CD4-positive, alpha-beta T cell treated with Interleukin-10 for 1 hour (primary cell): Measurements from ENCODE around the gene VAV2.
"Not testable (repeated sequence)": the region's sequence is repeated elsewhere in the genome, so short reads cannot be mapped to it uniquely, and the experiment has no call there.

Experiments used
- DNase-seq: peaks from one replicate; pipeline ENCODE4 v3.0.0-alpha.2; 2020

VAV2 gene

GRCh38 chr9:133778336-133779013 is 213.6 kb downstream of the VAV2 start:
- DNase-seq, result no peak

DNA sequence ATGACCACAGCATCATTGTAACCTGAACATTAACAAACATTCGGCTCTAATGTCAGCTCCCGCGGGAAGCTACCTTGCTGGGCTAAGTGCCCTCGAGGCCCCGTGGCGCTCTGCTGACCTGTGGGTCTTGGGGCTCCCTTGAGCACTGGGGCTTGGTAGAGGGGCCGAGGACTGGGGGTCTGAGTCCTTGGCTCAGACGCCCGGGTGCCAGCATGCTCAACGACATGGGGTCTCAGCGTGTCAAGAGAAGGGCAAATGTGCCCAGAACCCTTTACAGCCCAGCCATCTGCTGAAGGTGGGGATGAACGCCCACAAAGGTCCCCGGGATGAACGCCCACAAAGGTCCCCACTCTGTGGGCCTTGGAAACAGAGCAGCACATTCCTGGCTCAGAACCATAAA is 214.3 kb downstream of the VAV2 start:
- no peak for DNase-seq

DNA sequence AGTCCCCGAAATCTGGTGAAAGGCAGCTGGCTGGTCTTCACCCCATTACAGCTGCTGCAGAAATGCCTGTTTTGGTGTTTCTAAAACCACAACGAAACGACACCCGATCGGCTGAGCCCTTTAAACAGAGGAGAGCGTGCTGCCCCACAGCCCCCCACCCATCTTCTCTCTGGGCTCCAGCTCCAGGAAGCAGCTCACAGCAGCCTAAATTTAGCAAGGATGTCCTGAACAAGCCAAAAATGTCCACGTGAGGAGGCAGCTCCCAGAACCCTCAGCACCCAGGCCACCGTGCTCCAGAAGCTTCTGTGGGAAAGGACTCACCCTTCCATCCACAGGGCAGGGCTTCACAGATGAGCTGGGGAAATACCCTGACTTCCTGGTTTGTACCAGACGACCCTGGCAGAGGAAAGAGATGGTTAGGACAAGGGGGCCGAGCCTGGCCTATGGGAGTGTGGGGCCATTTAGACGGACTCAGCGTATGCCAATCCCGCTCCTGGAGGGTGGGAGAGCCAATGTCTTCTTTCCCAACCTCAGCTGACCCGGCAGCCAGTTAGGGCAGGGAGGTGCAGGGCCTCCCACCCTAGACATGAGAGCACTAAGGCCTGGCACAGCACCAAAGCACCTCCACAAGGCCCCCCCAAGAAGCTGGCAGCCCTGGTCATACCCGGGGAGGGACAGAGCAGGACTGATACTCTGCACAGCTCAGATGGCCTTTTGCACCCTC is 214.9 kb downstream of the VAV2 start:
- no peak for DNase-seq

DNA sequence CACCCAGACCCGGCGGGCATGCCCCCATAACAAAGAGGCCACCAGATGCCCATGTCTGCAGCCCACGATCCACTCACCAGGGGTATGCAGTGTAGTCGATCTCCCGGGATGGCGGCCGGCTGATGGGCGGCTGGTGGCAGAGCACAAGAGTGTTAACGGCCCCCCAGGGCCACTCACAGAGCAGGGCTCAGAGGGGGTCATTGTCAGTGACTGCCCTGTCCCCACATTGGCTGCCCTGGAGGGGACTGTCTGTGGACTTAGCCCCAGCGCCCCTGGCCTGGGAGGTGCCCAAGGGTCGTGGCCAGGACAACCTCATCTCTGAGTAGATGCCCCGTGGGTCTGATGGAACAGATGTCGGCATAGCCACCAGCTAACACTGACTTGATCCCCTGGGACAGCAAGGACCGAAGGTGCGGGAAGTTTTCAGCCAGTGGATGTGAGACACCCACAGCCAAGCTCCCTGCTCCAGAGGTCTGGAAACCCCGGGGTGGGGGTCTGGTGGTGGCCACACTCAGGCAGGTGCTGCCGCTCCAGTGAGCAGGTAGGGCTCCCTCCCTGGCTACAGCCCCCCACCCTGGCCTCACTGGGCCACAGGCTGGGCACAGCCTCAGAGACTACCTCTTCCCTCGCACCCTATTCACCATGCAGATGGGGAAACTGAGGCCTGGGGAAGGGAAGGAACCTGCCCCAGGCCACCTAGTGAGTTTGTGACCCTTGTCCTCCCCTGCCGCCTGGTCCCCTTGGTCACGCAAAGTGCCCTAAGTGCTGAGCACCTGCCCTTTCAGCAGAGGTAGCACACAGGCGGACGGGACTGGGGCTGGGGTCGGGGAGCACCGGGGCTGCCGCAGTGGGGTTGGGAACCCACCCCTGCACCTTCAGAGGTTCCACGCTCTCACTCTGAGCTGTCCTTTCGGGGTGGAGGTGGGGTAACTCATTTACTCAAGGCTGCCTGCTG is 215.9 kb downstream of the VAV2 start:
- DNase-seq, result no peak

DNA sequence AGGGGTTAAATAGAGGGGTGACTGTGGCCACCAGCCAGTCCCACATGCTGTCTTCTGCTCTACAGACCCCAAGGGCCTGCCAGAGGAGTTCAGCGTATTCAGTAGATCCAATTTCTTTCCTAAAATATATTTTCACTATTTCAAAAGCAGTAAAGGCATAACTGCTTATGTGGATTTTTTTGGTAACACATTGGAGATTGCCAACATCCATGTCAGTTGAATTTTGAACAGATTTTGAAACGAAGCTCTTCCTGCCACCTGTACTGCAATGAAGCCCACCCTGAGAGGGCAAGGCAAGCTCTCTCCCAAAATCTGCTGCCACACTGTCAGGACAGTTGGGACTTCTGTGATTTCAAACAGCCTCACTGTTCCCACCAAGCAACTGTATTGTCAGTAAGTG is 216.8 kb downstream of the VAV2 start:
- no peak for DNase-seq

DNA sequence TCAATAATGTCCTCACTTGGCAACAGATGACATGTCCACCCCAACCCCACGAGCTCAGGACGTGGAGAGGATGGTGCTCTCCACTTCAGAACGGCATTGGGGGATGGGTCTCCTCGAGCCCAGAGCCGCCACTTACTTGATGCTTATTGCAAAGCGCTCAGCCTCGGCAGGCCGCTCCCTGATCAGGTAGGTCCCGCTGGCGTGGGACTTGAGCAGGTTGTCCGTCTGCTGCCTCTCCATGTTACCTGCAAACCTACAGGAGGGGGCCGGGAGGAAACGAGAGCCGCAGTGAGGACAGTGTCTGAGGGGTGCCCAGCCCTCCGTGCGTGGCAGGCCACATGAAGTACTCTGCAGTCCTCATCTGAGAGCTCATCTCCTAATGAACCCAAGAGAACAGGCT is 217.3 kb downstream of the VAV2 start:
- no peak for DNase-seq

- no peak for DNase-seq
Measured at GRCh38 chr9:133773889-133774655, 218.1 kb downstream of the VAV2 start.

GRCh38 chr9:133772581-133772980 is 219.5 kb downstream of the VAV2 start:
- no peak for DNase-seq

DNA sequence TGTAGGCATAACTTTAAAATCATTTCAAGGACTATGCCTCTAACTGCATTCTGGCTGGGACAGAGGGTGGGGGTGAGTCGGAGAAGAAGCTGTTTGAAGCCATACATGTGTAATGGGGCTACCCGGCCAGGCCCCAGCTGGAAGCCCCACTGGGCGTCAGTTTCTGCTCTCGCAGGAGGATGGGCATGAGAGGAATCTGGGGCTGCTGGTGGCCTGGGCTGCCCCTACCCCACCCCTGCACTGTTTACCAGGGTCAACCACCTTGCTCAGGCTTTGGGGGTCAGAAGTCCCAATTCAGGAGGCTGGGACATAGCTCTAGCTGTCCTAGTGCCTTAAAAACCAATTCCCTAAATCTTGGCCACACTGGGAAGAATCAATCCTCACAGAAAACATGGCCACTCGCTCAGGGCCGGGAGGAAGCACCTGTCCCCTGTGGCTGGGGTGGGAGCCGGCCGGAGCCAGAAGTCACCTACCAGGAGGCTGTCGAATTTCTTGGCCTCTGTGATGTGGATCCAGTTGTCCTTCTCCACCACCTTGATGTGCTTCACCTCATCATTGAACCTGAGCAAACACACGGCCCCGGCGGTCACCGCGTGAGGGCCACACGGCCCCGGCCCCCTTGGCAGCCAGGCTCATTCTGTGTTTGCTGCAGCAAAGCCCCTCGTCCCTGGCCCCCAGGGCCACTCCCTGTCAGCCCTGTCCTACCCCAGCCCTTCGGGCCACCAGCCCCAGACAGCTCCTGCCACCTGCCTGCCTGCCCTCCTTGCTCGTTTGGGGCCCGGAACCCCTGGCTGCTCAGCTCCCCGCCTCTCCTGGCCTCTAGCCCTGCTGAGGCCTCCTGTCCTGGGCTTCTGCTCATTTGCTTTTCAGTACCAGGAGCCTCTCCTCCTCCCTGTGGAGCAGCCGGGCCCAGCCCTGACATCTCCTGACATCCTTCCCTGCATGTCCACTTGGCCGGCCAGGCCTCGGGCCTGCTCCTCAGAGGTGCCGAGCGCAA is 220.3 kb downstream of the VAV2 start:
- no peak for DNase-seq

- no peak for DNase-seq
Measured at GRCh38 chr9:133770076-133770777, 221.9 kb downstream of the VAV2 start.

DNA sequence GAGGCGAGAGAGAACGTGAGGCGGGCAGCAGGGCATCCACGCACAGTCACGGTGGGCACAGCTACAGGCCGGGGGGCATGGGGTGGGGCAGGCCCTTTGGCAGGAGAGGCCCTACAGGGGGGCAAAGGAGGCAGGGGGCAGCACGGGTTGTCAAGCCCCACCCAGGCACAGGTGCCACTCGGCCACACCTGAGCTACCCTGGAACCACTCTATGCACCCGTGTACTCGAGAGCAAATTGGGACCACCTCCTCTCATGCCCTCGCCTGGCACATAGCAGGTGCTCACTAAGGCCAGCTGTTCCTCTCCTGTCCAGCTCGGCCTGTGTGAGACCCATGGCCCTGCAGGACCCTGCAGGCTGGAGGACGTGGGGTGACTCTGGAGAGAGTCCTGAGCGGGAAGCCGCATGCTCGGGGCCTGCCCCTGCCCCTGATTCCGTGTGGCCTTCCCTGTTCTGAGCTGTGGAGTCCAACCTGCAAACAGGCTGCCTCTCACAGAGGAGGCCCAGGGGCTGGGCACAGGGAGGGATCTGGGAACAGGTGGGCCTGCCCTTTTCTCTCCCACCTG is 222.5 kb downstream of the VAV2 start:
- no peak for DNase-seq

- no peak for DNase-seq
Measured at GRCh38 chr9:133768859-133769510, 223.1 kb downstream of the VAV2 start.

- no peak for DNase-seq
Measured at GRCh38 chr9:133768371-133768858, 223.7 kb downstream of the VAV2 start.

DNA sequence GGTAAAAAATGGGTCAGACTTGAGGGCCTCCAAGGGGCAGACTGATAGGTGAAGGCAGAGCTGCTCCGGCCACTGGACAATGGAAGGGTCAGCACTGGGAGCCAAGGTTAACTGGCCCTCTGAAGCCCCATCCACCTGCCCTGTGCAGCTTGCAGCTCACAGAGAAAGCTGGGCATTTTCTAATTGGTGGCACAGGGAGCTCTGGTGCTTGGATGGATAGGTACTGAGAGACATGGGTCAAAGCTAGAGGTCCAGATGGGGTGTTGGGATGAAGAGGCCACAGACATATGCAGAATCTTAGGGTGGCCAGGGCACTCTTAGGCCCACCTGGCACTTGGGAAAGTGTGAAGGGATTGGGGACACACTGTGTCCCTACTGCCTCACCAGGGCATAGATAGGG is 224.5 kb downstream of the VAV2 start:
- no peak for DNase-seq

GRCh38 chr9:133767008-133767407 is 225.1 kb downstream of the VAV2 start:
- no peak for DNase-seq

- DNase-seq, result not testable (repeated sequence)
Measured at GRCh38 chr9:133766234-133766633, 225.9 kb downstream of the VAV2 start.

GRCh38 chr9:133763272-133764183 is 228.6 kb downstream of the VAV2 start:
- DNase-seq, result no peak

- DNase-seq, result no peak
Measured at GRCh38 chr9:133762488-133763271, 229.4 kb downstream of the VAV2 start.
